CD4-positive, alpha-beta T cell treated with Interleukin-2 at 100 ng/mL for 4 hours (primary cell): Measurements from ENCODE around the gene FAM3B.
"Not testable (repeated sequence)": the region's sequence is repeated elsewhere in the genome, so short reads cannot be mapped to it uniquely, and the experiment has no call there.

Experiments used
- DNase-seq: peaks from one replicate; pipeline ENCODE4 v3.0.0-alpha.2; 2020; ENCODE audit warnings: low spot score

Gene FAM3B, protein sequence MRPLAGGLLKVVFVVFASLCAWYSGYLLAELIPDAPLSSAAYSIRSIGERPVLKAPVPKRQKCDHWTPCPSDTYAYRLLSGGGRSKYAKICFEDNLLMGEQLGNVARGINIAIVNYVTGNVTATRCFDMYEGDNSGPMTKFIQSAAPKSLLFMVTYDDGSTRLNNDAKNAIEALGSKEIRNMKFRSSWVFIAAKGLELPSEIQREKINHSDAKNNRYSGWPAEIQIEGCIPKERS

DNA sequence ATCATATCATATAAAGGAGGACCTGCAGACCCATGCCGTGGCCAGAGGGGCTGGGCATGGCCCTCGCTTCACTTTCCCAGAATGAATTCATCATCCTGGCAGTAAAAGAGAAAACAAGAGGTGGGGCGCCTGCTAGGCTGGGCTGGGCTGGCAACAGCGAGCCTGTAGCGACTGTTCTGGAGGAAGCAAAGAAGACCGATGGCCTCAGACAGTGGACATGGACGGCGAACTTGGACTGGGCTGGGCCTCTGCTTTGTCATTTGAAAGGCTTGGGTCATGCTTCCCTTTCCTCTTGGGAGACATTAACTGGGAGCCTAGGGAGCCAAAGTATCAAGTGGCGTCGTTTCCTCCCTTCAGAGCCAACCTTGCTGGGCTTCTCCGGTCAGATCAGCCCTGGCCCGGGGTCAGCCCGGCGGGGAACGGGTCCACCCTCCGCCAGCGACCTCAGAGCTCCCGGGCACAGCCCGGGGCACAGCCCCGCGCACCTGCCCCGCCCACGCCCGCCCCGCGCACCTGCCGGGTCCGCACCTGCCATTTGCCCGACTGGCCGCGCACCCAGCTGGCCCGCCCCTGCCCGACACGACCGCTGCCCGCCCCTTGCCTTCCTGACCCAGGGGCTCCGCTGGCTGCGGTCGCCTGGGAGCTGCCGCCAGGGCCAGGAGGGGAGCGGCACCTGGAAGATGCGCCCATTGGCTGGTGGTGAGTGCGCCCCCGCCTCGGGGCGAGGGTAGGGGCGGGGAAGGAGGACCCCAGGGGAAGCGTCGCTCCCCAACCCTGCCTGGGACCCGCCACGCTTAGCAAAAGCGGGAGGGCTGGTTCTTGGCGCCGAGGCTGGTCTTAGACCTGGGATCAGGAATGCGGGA, at the start of gene FAM3B:
Gene FAM3B (plus strand): TSS at position 602 of the 863 bp plus-strand sequence. CDS start 79 bp downstream, at position 681.
- DNase-seq = no peak

DNA sequence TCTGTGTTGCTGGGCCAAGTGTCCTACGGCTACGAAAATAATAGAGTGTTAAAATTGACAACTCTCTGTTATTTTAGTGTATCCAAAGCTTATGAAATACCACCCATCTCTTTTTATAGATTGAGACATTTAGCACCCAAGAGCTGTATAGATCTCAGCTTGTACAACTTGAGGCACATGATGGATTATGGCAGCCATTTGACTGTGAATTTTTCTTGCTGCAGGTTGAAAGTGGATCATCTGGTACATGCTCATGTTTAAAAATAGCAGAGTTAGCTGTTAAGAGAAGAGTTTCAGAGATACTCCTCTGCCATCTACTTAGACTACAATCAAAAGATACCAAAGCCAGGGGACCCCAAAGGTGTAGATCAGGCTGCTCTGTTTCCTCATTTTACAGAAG, 49.3 kb upstream of the FAM3B start:
- no peak for DNase-seq

DNA sequence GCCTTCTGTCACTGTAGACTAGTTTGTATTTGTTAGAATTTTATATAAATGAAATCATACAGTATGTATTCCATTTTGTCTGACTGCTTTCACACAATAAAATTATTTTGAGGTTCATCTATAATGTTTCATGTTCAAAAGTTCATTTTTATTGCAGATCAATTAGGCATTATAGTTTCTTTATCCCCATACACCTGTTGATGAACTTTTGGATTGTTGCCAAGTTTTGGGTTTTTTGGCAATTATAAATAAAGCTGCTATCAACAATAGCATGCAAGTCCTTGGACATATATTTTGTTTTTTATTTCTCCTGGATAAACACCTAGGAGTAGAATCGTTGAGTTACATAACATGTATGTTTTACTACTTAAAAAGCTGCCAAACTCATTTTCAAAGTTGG, 47.1 kb upstream of the FAM3B start:
- no peak for DNase-seq

DNA sequence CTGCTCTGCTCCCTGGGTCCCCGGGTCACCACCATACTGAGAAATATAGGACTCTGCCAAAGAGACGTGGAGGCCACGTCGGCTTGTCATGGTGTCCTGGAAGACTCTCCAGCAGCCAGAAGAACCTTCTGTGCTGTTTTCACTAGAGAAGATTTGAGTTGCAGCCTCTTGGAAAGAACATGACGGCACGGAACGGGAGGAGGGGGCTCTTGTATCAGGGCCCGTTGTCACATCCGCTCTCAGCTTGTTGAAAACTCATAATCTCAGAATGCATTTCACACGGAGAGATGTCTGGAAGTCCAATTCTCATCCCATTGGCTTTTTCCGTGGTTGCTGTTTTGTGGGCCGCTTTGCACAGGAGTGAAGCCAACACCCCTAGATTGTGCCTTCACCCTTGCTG, 39.4 kb upstream of the FAM3B start:
- DNase-seq = no peak

DNA sequence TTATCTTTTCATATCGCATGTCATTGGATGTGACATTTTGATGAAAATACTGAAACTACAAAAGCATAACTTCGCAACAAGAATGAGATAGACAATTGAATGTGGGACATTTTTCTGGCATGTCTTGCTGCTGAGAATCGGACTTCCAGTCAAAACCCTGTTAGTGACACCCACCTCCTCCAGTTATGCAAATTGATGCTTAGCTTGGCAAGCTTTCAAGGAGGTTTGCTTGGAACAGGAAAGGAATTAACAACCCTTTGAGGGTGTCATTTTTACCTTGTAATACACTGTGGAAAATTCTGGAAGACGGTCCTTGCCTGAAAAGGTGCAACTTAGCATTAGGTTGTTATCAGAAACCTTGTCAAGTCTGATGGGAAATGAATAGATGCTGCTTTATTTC, 38.8 kb upstream of the FAM3B start:
- DNase-seq = no peak

DNA sequence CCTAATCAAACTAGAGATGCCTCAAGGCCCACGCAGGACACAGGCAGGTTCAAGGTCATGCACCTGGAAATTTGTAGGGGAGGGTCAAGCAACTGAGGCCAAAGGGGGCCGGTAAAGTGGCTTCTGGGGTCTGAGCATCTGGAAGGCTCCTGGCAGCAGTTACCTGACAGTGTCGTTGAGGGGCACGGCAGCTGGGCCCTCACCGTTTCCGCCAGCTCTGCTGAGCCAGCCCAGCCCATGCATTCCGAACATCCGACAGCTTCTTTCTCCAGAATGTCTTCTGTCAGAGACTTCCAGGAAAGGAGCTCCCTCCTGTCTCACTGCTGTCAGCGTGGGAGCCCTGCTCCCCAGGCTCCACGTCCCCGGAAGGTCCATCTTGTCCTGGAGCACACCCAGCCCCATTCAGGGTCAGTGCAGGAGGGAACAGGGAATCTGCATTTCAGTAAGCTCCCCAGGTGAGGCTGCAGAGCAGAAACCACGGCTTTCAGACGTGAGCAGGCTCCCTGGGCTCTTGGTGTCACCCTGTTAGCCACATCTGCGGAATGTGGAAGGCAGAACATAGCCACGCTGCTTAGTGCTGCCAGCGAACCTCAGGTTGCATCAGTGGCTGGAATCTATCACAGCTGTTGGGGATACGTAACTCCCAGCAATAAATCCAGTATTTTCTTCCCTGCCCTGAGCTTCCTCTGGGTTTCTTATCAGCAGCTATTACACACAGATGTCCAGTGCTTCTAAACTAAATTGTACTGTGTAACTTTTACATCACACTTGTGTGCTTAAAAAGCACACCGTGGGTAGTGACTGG, 36.3 kb upstream of the FAM3B start:
- no peak for DNase-seq

DNA sequence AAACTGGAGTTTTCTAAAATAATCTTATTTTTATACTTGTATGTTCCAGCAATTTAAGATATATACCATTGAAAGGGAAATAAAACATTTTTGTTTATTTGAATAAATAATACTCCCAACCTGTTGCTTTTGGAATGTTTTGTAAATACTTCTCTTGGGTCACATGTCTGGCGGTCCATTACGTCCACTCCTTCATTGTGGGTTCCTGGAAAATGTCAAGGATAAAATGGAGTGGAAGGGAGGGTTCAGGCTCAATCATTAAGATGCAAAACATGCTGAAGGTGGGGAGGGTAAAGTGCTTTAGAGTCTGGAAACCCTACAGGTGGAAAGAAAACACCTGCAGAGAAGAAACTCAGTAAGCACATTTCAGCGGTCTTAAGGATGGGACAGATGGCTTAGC, 34.2 kb upstream of the FAM3B start:
- DNase-seq = no peak

DNA sequence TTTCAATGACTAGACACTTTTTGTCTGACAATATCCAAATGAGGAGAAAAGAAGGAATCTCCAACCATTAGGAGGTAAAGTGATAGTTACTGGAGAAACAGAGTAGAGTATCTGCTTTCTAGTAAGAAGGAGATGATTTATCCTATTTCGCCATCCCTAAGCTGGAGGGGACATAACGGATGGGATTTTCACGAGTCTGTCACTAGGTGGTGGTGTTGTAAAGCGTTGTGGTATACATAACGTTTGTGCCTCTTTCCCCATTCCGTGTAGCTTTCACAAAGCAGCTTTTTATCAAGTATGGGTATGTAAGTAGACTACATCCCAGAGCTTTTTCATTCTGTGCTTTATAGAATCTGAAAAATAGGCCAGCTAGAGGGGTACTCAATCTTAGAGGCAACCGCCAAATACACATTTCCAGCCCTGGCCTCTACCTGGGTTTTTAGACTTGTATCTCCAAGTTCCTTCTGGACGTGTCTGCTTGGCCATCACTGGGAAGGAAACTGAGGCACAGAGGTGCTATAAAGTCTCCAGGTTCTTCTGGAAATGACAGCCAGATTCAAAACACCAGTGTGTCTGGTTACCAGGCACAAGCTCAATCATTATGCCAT, 33.3 kb upstream of the FAM3B start:
- peak; percentile 70 for DNase-seq

DNA sequence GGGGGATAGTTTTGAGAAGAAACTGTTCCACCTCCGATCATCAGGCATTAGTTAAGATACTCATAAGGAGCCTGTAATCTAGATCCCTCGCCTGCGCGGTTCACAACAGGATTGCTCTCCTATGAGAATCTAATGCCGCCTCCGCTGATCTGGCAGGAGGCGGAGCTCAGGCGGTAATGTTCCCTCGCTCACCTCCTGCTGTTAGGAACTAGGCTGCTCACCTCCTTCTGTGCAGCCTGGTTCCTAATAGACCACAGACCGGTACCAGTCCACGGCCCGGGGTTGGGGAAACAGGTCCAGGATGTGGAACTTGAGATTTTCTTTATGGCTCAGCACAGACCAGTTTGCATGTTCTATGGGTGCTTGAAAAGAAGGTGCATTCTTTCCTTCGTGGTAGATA, 27.2 kb upstream of the FAM3B start:
- no peak for DNase-seq

DNA sequence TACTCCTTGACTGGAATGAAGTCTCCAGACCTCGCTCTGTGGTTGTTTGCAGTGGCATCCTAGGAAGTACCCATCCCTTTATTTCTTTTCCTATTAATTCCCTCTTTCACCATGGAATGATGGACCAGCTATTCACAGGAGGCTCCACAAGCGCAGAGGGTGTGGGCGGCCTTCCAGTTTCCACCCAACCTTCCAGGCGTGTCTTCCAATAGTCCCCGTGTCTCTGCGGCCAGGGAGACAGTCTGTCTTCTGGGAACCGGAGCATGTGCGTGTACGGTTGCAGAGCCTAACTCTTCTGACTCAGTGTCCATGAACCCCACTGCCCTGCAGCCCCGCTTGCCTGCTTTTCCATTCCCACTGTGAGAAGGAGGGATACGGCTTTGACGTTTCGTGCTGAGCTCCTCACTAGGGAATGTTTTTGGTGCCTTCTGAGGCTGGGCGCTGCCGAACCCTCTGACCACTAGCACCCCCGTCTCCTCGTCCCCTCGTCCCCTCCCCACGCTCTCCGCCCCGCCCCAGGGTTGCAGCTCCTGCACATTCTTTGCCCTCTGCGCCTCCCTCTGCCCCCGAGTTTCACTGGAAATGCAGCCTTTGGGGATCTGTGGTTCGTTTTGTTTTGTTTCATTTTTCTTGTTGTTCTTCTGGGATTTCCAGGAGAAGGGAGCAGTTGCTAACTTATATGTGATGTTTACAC, 26.3 kb upstream of the FAM3B start:
- DNase-seq = no peak

DNA sequence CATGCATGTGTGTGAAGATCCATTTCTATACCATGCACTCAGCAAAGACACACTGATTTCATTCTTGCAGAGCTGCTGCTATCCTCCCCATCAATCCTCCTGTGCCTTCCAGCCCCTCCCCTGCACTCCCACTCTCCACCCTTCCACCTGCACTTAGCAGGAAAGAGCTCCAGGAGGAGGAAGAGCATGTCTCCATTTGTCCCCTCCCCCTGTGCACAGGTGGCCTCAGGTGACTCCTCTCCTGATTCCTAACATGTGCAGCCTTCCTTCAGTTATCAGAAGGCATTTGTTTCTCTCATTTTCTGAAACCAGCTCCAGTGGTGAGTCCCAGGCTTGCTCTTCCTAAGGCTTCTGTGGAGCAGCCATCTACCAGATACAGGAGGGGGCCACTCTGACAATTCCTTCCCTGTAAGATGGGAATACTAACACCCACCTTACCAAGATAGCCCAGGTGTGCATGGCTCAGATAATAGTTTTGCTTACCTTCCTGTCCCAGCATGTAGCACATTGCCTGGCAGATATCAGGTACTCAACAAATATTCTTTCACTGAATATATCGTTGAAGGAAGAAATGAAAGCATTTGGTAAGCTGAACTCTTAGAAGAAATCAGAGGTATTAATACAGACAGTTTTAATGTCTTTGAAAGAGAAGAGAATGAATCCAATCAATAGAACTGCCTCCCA, 21.9 kb upstream of the FAM3B start:
- DNase-seq = no peak

DNA sequence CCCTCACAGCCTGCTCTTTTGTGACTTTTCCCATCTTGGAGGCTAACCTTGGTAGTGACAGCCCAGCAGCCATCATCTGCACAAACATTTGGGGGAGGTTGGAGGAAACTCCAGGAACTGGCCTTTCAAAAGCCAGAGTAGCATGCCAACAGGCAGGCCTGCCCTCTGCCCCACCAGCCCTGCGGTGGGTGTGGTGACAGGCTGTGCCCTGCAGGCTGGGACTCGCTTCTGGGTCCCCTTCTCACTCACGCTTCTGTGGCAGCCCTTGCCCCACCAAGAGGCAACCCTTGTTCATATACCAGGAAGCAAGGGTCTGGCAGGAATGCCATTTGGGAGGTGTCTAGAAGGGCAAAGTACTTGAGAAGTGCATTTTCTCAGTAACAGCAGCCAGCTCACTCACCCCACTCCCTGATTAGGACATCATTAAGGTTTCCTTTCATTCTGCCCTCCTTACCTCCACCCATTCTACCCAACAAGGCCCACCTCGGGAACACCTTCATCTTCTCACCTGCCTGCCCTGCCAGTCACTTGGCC, 20.8 kb upstream of the FAM3B start:
- no peak for DNase-seq

DNA sequence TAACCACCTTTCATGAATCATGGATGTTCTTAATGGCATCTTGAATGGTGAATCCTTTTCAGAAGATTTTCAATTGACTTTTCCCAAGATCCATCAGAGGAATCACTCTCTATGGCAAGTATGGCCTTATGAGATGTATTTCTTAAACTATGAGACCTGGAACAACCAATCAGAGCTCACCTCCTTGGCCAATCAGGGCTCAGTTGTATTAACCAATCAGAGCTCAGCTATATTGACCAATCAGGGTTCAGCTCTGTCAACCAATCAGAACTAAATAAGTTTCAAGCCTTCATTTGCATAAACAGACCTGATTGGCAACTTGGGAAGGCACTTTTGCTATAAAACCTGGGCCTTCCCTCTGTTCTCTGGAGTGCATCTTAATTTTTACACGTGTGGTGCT, 13.6 kb upstream of the FAM3B start:
- DNase-seq = no peak

DNA sequence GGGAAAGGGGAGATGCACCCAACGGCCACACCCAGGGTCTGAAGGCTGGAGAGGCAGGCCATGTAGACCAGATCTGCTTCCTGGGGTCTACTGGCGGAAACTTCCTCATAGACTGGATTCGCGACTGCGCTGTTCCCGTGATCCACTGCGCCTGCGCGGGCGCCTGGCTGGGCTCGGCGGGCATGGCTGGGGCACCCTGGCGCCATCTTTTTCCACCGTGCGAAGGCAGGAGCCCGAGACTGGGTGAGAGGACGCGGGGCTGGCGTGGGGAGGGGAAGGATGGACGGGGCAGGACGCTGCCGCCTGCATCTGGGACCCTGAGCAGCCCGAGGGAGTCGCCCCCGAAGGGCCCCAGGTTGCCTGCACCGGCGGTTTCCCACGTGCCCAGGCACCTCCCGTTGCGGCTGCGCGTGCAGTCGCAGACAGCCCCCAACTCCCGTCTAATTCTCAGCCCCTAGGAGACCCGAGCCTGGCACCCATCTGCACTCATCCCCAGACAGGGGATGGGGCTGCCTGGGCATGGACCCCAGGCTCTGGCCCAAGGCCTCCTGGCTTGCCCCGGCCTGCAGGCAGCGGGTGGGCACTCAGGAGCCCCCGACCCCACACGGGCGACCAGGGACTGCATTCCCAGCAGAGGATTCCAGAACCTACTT, 12.4 kb upstream of the FAM3B start:
- no peak for DNase-seq

DNA sequence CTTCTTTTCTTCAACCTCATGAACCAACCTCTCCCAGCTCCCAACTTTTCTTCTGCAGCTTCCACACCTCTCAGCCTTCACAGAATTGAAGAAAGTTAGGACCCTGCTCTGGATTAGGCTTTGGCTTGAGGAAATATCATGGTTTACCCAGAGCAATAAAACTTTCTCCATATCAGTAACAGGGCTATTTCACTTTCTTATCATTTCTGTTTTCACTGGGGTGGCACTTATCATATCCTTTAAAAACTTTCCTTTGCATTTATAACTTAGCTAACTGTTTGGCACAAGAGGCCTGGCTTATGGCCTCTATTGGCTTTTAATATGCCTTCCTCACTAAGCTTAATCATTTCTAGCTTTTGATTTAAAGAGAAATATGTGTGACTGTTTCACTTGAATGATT, 9.4 kb upstream of the FAM3B start:
- no peak for DNase-seq

DNA sequence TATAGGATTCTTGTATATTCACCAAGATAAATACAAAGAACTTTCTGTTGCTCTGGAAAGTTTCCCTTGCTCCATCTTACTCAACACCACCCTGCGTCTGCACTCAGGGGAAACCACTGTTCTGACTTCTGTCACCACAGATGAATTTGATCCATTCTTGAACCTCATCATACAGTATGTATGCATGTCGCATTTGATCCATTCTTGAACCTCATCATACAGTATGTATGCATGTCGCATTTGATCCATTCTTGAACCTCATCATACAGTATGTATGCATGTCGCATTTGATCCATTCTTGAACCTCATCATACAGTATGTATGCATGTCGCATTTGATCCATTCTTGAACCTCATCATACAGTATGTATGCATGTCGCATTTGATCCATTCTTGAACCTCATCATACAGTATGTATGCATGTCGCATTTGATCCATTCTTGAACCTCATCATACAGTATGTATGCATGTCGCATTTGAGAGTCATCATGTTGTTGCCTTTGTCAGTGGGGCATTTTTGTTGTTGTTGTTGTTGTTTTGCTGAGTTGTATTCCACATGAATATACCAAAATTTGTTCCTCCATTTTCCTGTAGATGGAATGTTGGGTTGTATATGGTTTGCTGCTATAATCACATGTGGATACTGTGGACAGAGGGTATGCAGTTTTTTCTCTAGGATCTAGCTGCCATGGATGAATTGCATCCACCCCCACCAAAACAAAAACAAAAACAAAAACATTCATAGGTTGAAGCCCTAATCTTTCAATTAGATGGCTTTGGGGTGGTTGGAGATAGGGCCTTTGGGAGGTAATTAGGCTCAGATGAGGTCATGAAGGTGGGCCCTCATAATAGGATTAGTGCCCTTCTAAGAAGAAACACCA, 3.1 kb upstream of the FAM3B start:
- DNase-seq = not testable (repeated sequence)

DNA sequence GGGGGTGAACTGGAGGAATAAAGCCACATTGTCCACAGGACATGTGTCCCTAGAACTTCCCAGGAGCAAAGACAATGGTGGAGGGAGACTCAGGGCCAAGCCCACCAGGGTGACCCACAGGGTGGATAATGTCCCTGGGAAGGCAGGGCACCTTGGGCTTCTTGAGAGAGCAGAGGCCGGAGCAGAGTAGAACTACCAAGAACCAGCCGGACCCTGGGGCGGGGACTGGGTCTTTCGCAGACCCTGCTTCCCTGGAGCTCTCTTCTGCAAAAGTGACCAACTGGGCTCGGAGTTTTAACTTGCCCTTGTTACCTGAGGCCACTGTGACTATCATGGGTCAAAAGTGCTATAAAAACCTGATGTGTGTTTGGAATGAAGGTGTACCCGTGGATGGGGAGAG, 875 bp upstream of the FAM3B start:
- no peak for DNase-seq

DNA sequence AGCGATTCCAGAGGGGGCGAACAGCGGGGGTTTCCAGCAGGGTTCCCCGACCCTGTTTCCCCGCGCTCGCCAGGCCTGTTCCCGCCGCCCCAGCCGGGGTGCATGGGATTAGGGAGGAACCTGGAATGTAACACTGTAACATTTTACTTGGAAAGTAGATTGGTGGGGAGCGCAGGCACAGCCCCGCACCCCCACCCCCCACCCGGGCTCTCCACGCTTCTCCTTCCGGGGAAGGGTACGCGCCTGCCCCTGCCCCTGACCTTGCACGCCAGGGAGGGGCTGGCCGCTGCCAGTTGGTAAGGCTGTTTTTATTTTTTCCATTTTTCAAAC, 427 bp downstream of the FAM3B start:
- no peak for DNase-seq

DNA sequence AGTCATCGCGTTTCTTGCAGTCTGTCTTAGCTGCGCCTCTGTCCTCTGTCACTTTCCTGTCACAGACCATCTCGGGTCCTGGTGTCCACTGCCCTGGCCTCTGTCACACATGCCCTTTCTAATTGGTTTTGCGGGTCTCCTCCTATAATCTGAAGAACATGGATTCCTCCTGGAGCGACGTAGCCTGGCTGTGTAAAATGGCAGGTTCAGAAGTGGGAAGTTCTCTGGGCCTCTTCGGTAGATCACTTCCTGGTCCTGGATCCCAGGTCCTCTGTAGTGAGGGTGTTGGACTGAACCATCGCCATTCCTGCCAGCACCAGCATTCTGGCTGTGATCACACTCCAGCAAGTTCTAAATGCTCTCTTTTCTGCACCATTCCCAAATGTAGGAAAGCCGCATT, 857 bp downstream of the FAM3B start:
- DNase-seq = no peak

DNA sequence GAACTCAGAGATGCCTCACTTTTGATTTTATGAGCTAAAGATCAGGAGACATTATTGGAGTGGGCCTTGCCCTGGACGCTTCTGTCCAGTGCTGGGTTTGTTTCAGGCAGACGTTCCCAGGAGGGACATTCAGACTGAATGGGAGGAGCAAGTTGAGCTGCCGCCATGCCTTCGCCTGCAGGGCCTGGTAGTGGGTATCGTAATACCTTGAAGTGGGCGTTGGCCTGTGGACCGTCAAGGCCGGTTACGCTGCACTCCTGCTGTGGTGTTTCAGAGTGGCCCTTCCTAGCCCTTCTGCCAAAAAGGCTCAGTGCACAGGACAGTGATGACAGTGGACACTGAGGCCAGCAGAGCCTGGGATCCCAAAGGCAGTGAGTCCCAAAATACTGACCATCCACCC, 1.6 kb downstream of the FAM3B start:
- no peak for DNase-seq
